ENCODE measurements around the gene CLCN7. TPM values are rescaled to one million over a fixed set of nuclear protein-coding genes. Genes with fewer than 3 reads are reported as not detected.
"Not testable (repeated sequence)": the region's sequence is repeated elsewhere in the genome, so short reads cannot be mapped to it uniquely, and the experiment has no call there.

Gene CLCN7
- total RNA-seq, 4 donors from 2014 or later: 50.3 to 144 (median 89.9) TPM

GRCh38 chr16:1441391-1441829 lies 33.4 kb downstream of the CLCN7 start:
- TF ChIP-seq POLR2A (IDR thresholded peaks at IDR 0.05): no peak
- no peak for TF ChIP-seq CTCF (IDR thresholded peaks at IDR 0.05)
- no peak for DNase-seq
- Histone ChIP-seq H3K9me3 (no peaks in the 10 kb centered on the region), H3K27me3 (no peaks in the 10 kb centered on the region), H3K27ac (no peak overlapping the region), H3K36me3 (peaks cover 7 to 10% of the 10 kb centered on the region in 2 donors), H3K4me1 (peaks cover 0 to 10% of the 10 kb centered on the region in 2 donors), H3K4me3 (replicated peaks in 1 of 3) (no peak overlapping the region)
- 75 to 84% methylated on average over 15 to 22 of the region's 22 CpGs for WGBS, 2 donors
- intact Hi-C loops (cut with DNase I): no loop called here

- H3K36me3 ChIP-seq; H3K4me3 ChIP-seq (replicated peaks in 1 of 3); H3K27me3 ChIP-seq; H3K27ac ChIP-seq; intact Hi-C loops (cut with DNase I); DNase-seq; H3K4me1 ChIP-seq; H3K9me3 ChIP-seq: not testable (repeated sequence)
- 95 to 98% methylated on average over 3 to 4 of the region's 4 CpGs for WGBS, 2 donors
Measured at GRCh38 chr16:1439699-1440074, 35.1 kb downstream of the CLCN7 start.

GRCh38 chr16:1439058-1439698 lies 35.6 kb downstream of the CLCN7 start:
- H3K27ac ChIP-seq: no peak overlapping the region
- WGBS, 2 donors: 72 to 80% methylated on average over 18 of the region's 27 CpGs
- H3K9me3 ChIP-seq: no peaks in the 10 kb centered on the region
- no peak for DNase-seq
- H3K36me3 ChIP-seq: no peaks in the 10 kb centered on the region
- no peaks in the 10 kb centered on the region for H3K27me3 ChIP-seq
- H3K4me1 ChIP-seq: peaks cover 0 to 10% of the 10 kb centered on the region in 2 donors
- no peak overlapping the region for H3K4me3 ChIP-seq (replicated peaks in 1 of 3)
- TF ChIP-seq CTCF (IDR thresholded peaks at IDR 0.05): no peak
- TF ChIP-seq POLR2A (IDR thresholded peaks at IDR 0.05): no peak
- intact Hi-C loops (cut with DNase I): no loop called here

GRCh38 chr16:1438229-1439057 lies 36.4 kb downstream of the CLCN7 start:
- no peaks in the 10 kb centered on the region for H3K36me3 ChIP-seq

GRCh38 chr16:1437606-1438005 lies 37.2 kb downstream of the CLCN7 start:
- intact Hi-C loops (cut with DNase I): no loop called here
- Histone ChIP-seq H3K27ac (no peak overlapping the region), H3K4me3 (replicated peaks in 1 of 3) (no peak overlapping the region), H3K27me3 (no peaks in the 10 kb centered on the region), H3K4me1 (peaks cover 0 to 10% of the 10 kb centered on the region in 2 donors), H3K9me3 (no peaks in the 10 kb centered on the region), H3K36me3 (no peaks in the 10 kb centered on the region)
- no peak for TF ChIP-seq POLR2A (IDR thresholded peaks at IDR 0.05)
- no peak for TF ChIP-seq CTCF (IDR thresholded peaks at IDR 0.05)
- no peak for DNase-seq
- WGBS, 2 donors: 96% methylated on average over 4 of the region's 22 CpGs; no CpG with 5 or more reads in 1 of the 2 donors

More at GRCh38 chr16:1438229-1439057, 36.4 kb downstream of the CLCN7 start:
- Histone ChIP-seq H3K4me3 (replicated peaks in 1 of 3) (no peak overlapping the region), H3K27ac (no peak overlapping the region), H3K27me3 (no peaks in the 10 kb centered on the region), H3K9me3 (no peaks in the 10 kb centered on the region), H3K4me1 (peaks cover 0 to 10% of the 10 kb centered on the region in 2 donors)
- TF ChIP-seq POLR2A (IDR thresholded peaks at IDR 0.05) (no peak), CTCF (IDR thresholded peaks at IDR 0.05) (no peak)
- 48% methylated on average over 15 of the region's 35 CpGs; no CpG with 5 or more reads in 1 of the 2 donors for WGBS, 2 donors
- intact Hi-C loops (cut with DNase I): no loop called here
- DNase-seq: peak; percentile 81

Data from thyroid gland (tissue), 4 donors.